HepG2 (cell line): ENCODE results near the gene WASHC2C.
"Not testable (repeated sequence)": the region's sequence is repeated elsewhere in the genome, so short reads cannot be mapped to it uniquely, and the experiment has no call there.

ENCODE experiments used
- BHLHE40 ChIP-seq: IDR thresholded peaks from 2 replicates; pipeline ENCODE4 v1.6.1; 2011; ENCODE audit warnings: low read length, improper control_type of control experiment
- CHD2 ChIP-seq: IDR thresholded peaks from 2 replicates; pipeline ENCODE4 v1.6.1; 2011; ENCODE audit warnings: low read depth, low read length, improper control_type of control experiment
- FOSL1 ChIP-seq: sonication (generic); formaldehyde crosslinking; IDR thresholded peaks from 2 replicates; pipeline ENCODE4 v1.9.0; 2021; ENCODE audit warnings: missing genetic modification reagents, borderline replicate concordance
- MED1 ChIP-seq: sonication (generic); formaldehyde crosslinking; IDR thresholded peaks from 2 replicates; pipeline ENCODE4 v1.4.0; 2020; ENCODE audit warnings: missing genetic modification reagents
- MEF2D ChIP-seq: sonication (generic); formaldehyde crosslinking; IDR thresholded peaks from 2 replicates; pipeline ENCODE4 v1.5.1; 2020; ENCODE audit warnings: mild to moderate bottlenecking, missing genetic modification reagents
- MZF1 ChIP-seq: sonication (generic); formaldehyde crosslinking; IDR thresholded peaks from 2 replicates; pipeline ENCODE4 v1.8.1; 2023; ENCODE audit warnings: mild to moderate bottlenecking, missing genetic modification reagents, borderline replicate concordance
- NR2C2 ChIP-seq: sonication (generic); formaldehyde crosslinking; IDR thresholded peaks from 2 replicates; pipeline ENCODE4 v1.4.0; 2020; ENCODE audit warnings: missing genetic modification reagents, mild to moderate bottlenecking, moderate library complexity, borderline replicate concordance
- POLR2A ChIP-seq, 2 experiments: IDR thresholded peaks; 2 replicates each; pipeline ENCODE4 v1.6.1; 2011; ENCODE audit warnings: low read depth in 2 of 2, low read length in 2 of 2, mild to moderate bottlenecking in 1 of 2, moderate library complexity in 1 of 2; ENCODE audit not compliant: insufficient read depth in 1 of 2
- ZFX ChIP-seq: sonication (generic); formaldehyde crosslinking; IDR thresholded peaks from 2 replicates; pipeline ENCODE4 v1.4.0; 2020; ENCODE audit warnings: mild to moderate bottlenecking, low read depth, missing genetic modification reagents, moderate library complexity
- ZFY ChIP-seq: sonication (generic); formaldehyde crosslinking; IDR thresholded peaks from 2 replicates; pipeline ENCODE4 v1.4.0; 2020; ENCODE audit warnings: missing genetic modification reagents
- ZZZ3 ChIP-seq: sonication (generic); formaldehyde crosslinking; IDR thresholded peaks from 2 replicates; pipeline ENCODE4 v1.4.0; 2020; ENCODE audit warnings: missing genetic modification reagents, mild to moderate bottlenecking, borderline replicate concordance
- TF ChIP-seq, protein P1 (sequence below): fragments of 450-650 bp; IDR thresholded peaks from 2 replicates; pipeline ENCODE4 v1.6.1; 2017; ENCODE audit warnings: mild to moderate bottlenecking

DNA sequence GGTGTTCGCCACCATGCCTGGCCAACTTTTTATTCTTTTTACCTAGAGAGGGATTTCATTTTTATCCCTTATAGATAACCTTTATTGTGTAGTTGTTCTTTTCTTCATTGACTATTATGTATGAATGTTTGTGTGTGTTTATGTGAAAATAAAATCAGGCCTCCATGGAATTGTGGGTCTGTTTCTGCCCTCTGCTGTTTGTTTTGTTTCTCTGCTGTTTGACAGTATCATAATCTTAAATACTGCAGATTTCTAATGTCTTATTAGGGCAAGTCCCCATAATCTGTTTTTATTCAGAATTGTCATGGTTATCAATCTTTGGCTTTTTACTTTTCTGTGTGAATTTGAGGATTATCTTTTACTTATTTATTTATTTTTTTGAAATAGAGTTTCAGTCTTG is 7.8 kb downstream of the WASHC2C start:
- not testable (repeated sequence) for TF ChIP-seq FOSL1; NR2C2; CHD2; BHLHE40; ZZZ3 (CRISPR knock-in tag); MED1; ZFX (CRISPR knock-in tag); ZFY (CRISPR knock-in tag); MZF1 (CRISPR knock-in tag); POLR2A (IDR thresholded peaks at IDR 0.05; ENCODE audit: insufficient read depth in 1 of 2, low read depth in 2 of 2, low read length in 2 of 2); MEF2D (CRISPR knock-in tag)
- TF ChIP-seq, protein P1, sequence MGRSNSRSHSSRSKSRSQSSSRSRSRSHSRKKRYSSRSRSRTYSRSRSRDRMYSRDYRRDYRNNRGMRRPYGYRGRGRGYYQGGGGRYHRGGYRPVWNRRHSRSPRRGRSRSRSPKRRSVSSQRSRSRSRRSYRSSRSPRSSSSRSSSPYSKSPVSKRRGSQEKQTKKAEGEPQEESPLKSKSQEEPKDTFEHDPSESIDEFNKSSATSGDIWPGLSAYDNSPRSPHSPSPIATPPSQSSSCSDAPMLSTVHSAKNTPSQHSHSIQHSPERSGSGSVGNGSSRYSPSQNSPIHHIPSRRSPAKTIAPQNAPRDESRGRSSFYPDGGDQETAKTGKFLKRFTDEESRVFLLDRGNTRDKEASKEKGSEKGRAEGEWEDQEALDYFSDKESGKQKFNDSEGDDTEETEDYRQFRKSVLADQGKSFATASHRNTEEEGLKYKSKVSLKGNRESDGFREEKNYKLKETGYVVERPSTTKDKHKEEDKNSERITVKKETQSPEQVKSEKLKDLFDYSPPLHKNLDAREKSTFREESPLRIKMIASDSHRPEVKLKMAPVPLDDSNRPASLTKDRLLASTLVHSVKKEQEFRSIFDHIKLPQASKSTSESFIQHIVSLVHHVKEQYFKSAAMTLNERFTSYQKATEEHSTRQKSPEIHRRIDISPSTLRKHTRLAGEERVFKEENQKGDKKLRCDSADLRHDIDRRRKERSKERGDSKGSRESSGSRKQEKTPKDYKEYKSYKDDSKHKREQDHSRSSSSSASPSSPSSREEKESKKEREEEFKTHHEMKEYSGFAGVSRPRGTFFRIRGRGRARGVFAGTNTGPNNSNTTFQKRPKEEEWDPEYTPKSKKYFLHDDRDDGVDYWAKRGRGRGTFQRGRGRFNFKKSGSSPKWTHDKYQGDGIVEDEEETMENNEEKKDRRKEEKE: not testable (repeated sequence)
